Measurements from ENCODE around the gene KNSTRN.
A peak's percentile ranks its signal among the peaks of the same experiment; 100 is the strongest.

DNA sequence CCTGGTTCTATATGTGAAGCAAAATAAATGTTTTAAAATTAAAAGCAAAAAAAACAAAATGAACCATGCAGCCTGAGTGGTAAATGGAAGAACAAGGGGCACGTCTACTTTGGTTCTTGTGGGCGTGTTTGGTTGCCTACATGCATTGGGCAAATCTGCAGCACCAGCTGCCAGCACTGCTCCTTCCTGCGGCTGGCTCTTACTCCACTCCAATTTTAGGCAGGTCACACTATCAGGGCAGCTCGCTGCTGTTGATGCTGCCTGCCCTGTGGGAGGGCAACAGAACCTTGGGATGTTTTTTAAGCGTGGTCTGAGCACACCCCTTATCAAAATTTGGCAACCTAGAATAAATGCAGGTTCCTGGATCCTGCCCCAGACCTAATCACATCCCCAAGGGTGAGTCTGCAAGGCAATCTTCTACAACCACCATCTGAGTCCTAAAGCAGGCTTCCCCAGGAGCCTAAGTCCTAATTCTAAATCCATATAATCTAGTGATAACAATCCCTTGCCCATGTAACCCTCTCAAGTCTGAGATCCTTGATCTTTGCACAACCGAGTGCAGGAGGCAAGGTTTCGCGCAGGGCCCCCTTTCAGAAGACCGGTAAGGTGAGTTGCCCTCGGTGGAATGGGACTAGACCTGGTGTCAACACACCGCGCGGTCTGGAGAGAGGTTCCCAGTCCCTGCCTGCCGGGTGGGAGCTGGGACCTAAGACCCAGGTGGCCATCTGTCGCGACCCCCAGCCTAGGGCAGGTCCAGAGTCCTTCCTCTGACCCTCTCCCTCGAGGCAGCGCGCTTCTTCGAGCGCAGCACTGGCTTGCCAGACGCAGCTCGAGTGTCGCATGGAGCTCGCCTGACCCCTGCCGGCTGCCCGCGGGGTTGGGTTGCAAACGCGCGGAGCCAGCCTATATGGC is 39.0 kb downstream of the KNSTRN start:
- TF ChIP-seq EZH2 (IDR thresholded peaks at IDR 0.05; ENCODE audit: borderline replicate concordance, low read depth, low read length, poor library complexity, severe bottlenecking), result no peak
- TF ChIP-seq, protein P1, sequence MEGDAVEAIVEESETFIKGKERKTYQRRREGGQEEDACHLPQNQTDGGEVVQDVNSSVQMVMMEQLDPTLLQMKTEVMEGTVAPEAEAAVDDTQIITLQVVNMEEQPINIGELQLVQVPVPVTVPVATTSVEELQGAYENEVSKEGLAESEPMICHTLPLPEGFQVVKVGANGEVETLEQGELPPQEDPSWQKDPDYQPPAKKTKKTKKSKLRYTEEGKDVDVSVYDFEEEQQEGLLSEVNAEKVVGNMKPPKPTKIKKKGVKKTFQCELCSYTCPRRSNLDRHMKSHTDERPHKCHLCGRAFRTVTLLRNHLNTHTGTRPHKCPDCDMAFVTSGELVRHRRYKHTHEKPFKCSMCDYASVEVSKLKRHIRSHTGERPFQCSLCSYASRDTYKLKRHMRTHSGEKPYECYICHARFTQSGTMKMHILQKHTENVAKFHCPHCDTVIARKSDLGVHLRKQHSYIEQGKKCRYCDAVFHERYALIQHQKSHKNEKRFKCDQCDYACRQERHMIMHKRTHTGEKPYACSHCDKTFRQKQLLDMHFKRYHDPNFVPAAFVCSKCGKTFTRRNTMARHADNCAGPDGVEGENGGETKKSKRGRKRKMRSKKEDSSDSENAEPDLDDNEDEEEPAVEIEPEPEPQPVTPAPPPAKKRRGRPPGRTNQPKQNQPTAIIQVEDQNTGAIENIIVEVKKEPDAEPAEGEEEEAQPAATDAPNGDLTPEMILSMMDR (conservative IDR thresholded peaks at IDR 0.05; ENCODE audit: low read depth, low read length), result peak; percentile 92
